ENCODE measurements around the gene SH3PXD2B.
"Not testable (repeated sequence)": the region's sequence is repeated elsewhere in the genome, so short reads cannot be mapped to it uniquely, and the experiment has no call there.

The SH3PXD2B gene

GRCh38 chr5:172373680-172374079 is 80.6 kb downstream of the SH3PXD2B start:
- no peak for DNase-seq (ENCODE audit: low read depth in 3 of 3, low spot score in 1 of 3)

- no peak for DNase-seq (ENCODE audit: low read depth in 3 of 3, low spot score in 1 of 3)
These were observed 82.6 kb downstream of the SH3PXD2B start for GRCh38 chr5:172371684-172372083.

GRCh38 chr5:172370648-172371545 is 83.4 kb downstream of the SH3PXD2B start:
- no peak for DNase-seq (ENCODE audit: low read depth in 3 of 3, low spot score in 1 of 3)

GRCh38 chr5:172370237-172370640 is 84.1 kb downstream of the SH3PXD2B start:
- DNase-seq (ENCODE audit: low read depth in 3 of 3, low spot score in 1 of 3) = no peak

GRCh38 chr5:172368699-172369098 is 85.6 kb downstream of the SH3PXD2B start:
- not testable (repeated sequence) for DNase-seq (ENCODE audit: low read depth in 3 of 3, low spot score in 1 of 3)

- DNase-seq (ENCODE audit: low read depth in 3 of 3, low spot score in 1 of 3) = no peak
These were observed 88.2 kb downstream of the SH3PXD2B start for GRCh38 chr5:172365948-172366608.

DNA sequence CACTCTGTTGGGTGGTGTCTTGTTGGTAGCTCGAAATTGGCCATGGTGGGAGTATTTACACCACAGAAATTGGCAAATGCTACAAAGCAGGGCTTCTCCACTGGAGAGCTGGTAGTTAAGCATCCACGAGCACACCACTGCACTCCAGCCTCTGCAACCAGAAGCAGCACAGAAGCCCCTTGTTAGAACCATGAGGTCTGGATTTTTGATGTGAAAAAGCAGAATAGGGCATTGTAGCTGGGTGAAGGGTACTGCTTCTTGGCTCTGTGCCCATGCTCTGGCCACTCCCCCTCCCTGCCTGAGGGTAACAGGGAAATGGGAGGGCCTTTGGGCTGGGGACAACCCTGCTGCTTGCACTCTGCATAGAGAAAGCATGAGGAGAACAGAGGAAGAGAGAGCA is 89.6 kb downstream of the SH3PXD2B start:
- DNase-seq (ENCODE audit: low read depth in 3 of 3, low spot score in 1 of 3) = no peak

GRCh38 chr5:172362755-172363154 is 91.6 kb downstream of the SH3PXD2B start:
- DNase-seq (ENCODE audit: low read depth in 3 of 3, low spot score in 1 of 3) = no peak

DNA sequence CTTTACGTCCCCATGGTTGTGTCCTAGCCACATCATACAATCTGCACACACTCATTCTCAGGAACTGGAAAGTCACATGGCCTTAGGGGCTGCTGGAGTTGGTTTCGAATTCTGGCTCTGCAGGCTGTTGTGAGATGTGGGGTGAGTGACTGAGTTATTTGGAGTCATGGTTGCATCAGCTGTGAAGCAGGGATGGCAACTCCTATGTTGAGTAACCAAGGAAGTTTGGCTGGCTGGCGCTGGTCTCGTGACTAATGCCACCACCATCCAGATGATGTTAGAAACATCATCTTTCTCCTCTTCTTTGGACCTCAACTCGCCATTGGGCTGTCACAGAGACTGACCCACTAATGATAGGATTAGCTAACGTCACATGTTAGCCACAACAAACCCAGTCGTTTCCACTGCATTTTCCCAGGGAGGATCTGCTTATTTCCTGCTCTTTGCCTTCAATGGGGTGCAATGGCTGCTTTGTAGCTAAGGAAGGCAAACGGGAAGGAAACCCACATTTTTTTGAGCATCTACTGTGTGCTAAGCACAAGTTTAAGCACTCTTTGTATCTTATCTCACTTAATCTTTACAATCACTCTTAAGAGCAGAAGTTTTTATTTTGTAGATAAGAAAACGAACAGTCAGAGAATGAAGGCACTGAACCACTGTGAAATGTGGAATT is 92.6 kb downstream of the SH3PXD2B start:
- no peak for DNase-seq (ENCODE audit: low read depth in 3 of 3, low spot score in 1 of 3)

GRCh38 chr5:172358345-172358744 is 96.0 kb downstream of the SH3PXD2B start:
- DNase-seq (ENCODE audit: low read depth in 3 of 3, low spot score in 1 of 3) = no peak

DNA sequence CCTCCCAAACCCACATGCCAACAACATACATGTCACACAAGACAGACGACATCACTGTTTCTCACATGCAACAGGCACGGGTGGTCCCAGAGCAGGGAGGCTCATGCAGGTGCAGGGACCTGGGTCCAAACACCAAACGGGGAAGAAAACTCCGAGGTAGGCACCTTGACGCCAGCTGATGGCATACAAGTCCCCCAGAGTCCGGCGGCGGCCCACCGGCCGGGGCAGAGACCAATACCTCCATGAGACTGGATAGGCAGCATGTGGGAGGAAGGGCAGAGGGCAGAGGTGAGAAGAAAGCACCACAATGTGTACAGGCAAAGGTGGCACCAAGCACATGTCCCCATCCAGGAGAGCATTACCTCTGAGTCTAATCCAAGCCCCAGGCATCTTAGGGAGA is 97.8 kb downstream of the SH3PXD2B start:
- no peak for DNase-seq (ENCODE audit: low read depth in 3 of 3, low spot score in 1 of 3)

GRCh38 chr5:172356047-172356446 is 98.3 kb downstream of the SH3PXD2B start:
- no peak for DNase-seq (ENCODE audit: low read depth in 3 of 3, low spot score in 1 of 3)

DNA sequence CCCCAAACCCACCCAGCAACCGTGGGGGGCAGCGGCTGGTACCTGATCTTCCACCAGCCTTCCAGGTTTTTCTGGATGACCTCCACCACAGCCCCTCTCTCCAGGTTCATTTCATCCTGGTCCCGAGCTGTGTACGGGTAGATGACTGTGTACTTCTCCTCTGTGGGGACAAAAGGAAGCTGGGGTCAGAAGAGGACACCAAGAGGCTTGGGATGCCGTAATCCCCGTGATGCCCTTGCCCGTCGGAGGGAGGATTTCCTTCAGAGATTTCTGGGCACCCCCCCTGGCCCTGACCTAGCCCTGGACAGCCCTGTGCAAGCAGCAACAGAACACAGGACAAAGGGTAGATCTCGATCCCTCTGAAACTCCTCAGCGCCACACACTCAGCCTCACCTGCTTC is 100.5 kb downstream of the SH3PXD2B start:
- no peak for DNase-seq (ENCODE audit: low read depth in 3 of 3, low spot score in 1 of 3)

DNA sequence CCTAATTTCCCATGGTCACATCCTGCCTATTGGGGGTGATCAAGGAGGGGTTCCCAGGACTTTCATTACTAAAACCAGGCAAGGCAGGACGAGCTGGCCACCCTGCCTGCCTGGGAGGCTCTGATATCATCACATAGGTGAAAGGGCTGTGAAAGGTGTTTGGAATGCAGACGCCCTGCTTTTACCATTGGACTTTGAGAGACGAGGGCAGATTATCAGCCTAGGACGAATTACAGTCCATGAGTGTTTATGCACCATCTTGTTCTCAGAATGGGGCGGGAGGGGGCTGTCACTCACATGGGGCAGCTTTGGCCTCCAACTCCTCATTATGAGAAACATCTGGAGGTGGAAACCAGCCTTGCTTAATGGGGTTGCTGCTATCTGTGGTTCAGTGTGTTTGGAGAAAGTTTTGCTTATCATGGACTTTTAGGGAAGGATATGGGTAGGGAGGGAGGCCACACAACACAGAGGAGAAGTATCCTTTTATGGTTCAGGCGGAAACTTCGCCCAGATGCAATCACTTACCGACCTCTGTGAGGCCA is 101.0 kb downstream of the SH3PXD2B start:
- DNase-seq (ENCODE audit: low read depth in 3 of 3, low spot score in 1 of 3) = no peak

GRCh38 chr5:172352526-172352925 is 101.8 kb downstream of the SH3PXD2B start:
- DNase-seq (ENCODE audit: low read depth in 3 of 3, low spot score in 1 of 3) = not testable (repeated sequence)

- no peak for DNase-seq (ENCODE audit: low read depth in 3 of 3, low spot score in 1 of 3)
These were observed 103.0 kb downstream of the SH3PXD2B start for GRCh38 chr5:172351240-172351778.

GRCh38 chr5:172350212-172351181 is 103.8 kb downstream of the SH3PXD2B start:
- no peak for DNase-seq (ENCODE audit: low read depth in 3 of 3, low spot score in 1 of 3)

DNA sequence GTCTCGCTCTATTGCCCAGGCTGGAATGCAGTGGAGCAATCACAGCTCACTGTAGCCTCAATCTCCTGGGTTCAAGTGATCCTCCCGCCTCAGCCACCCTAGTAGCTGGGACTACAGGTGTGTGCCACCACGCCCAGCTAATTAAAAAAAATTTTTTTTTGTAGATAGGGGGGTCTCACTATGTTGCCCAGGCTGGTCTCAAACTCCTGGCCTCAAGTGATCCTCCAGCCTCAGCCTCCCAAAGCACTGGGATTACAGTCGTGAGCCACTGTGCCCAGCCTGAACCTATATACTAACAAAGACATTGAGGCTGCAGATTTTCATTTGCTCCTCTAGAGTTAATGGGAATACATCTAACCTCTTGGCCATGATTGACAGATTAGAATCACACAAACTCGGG is 105.6 kb downstream of the SH3PXD2B start:
- DNase-seq (ENCODE audit: low read depth in 3 of 3, low spot score in 1 of 3) = not testable (repeated sequence)

GRCh38 chr5:172348084-172348483 is 106.2 kb downstream of the SH3PXD2B start:
- DNase-seq (ENCODE audit: low read depth in 3 of 3, low spot score in 1 of 3) = no peak

DNA sequence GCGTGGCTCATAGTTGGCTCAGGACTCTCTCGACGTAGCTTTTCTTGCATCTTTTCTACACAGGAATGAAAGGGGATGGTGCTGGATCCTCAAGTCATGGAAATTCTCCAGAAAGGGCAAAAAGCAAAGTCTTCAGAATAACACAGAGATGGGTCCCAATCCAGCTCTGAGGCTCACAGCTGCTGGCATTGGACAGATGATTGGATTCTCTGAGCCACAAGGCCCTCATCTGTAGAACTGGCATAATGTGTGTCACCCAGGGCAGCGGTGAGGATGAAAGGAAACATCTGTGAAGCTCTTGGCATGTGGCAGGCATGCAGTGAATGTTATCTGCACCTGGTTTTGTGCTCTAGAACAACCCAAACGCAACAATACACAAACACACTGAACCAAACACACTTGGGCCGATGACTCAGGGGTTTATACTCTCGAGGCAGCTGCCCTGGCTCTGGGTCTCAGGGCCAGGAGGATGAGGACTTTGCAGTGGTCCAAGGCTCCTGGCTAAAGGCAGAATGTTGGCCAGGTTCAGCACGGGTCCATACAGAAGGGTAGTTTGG is 106.8 kb downstream of the SH3PXD2B start:
- DNase-seq (ENCODE audit: low read depth in 3 of 3, low spot score in 1 of 3) = no peak
